Measurements from ENCODE around the gene CTCF.

Gene CTCF

GRCh38 chr16:67676939-67677338, 114.6 kb downstream of the CTCF start:
- DNase-seq = no peak

- no peak for DNase-seq
Observed at GRCh38 chr16:67677712-67678111, 115.4 kb downstream of the CTCF start.

GRCh38 chr16:67678354-67679023, 116.2 kb downstream of the CTCF start:
- DNase-seq = no peak

- no peak for DNase-seq
Observed at GRCh38 chr16:67679935-67680897, 117.9 kb downstream of the CTCF start.

- DNase-seq = no peak
Observed at GRCh38 chr16:67683767-67684166, 121.4 kb downstream of the CTCF start.

GRCh38 chr16:67685388-67686112, 123.2 kb downstream of the CTCF start:
- no peak for DNase-seq
